ENCODE measurements around the gene SAMD4A.

DNA sequence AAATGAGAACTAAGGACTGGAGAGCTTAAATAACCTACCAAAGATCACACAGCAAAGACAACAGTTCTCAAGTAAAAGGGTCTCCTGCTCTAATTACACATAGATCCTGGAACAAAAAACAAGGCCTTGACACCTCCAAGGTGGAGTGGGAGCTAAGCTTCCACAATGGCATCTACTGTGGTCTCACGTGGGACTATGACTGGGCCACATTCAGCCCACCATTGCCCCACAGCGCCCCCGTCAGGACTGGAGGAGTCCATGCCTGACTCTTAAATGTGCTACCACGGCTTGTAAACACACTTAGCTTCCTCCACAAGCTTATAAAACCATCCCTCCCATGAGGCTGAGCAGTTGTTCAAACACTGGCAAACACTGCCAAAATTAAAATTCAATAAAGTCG, 247.1 kb downstream of the SAMD4A start:
- TF ChIP-seq CTCF (IDR thresholded peaks at IDR 0.05) = no peak
- no peak for TF ChIP-seq POLR2A (IDR thresholded peaks at IDR 0.05)
